Mesodermal cell (in vitro differentiated cells): ENCODE measurements around the gene PDE6A.

ENCODE experiments used
- H3K27ac ChIP-seq: 2 replicates; pipeline ENCODE4 v1.7.0; 2013; ENCODE audit warnings: mild to moderate bottlenecking, low read depth, low read length, moderate library complexity; ENCODE audit not compliant: severe bottlenecking
- H3K36me3 ChIP-seq: 2 replicates; pipeline ENCODE4 v1.7.1; 2013; ENCODE audit warnings: mild to moderate bottlenecking, low read length, moderate library complexity; ENCODE audit not compliant: control insufficient read depth, insufficient read depth
- H3K4me1 ChIP-seq: one replicate; pipeline ENCODE4 v1.7.1; 2013; ENCODE audit warnings: mild to moderate bottlenecking, low read length; ENCODE audit not compliant: insufficient read depth, control insufficient read depth, poor library complexity, severe bottlenecking
- H3K4me3 ChIP-seq: 2 replicates; pipeline ENCODE4 v1.7.0; 2013; ENCODE audit warnings: low read length, control low read depth, mild to moderate bottlenecking; ENCODE audit not compliant: insufficient read depth, poor library complexity, severe bottlenecking; ENCODE audit errors: extremely low read depth
- H3K9me3 ChIP-seq: 2 replicates; pipeline ENCODE4 v1.7.1; 2013; ENCODE audit warnings: mild to moderate bottlenecking, low read length, moderate library complexity; ENCODE audit not compliant: control insufficient read depth
- WGBS, 2 experiments: methylation state at CpG; one replicate each; pipeline ENCODE4 v1.1.5; 2013; ENCODE audit warnings: missing lambda C conversion rate in 2 of 2; ENCODE audit not compliant: insufficient coverage in 2 of 2; 5-methylcytosine and 5-hydroxymethylcytosine counted together

PDE6A gene

DNA sequence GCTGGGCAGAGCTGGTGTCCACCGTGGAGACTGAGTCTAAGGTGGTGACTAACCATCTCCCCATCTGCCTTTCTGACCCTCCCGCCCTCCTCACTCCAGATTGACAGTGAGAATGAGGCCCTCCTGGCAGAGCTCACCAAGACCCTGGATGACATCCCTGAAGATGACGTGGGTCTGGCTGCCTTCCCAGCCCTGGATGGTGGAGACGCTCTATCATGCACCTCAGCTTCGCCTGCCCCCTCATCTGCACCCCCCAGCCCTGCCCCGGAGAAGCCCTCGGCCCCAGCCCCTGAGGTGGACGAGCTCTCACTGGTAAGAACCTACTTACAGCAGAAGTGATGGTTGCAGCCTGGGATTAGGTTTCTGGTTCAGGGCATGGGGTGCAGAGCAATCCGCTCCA lies 118.0 kb downstream of the PDE6A start:
- H3K4me3 ChIP-seq, result no peak overlapping the region
- H3K36me3 ChIP-seq, result no peaks in the 10 kb centered on the region
- 87 to 100% methylated on average over 5 to 6 of the region's 9 CpGs for WGBS, 2 experiments
- H3K4me1 ChIP-seq, result peaks cover 4% of the 10 kb centered on the region
- no peak overlapping the region for H3K27ac ChIP-seq
- no peaks in the 10 kb centered on the region for H3K9me3 ChIP-seq

GRCh38 chr5:149824846-149825245 lies 119.7 kb downstream of the PDE6A start:
- no peak overlapping the region for H3K27ac ChIP-seq
- H3K36me3 ChIP-seq, result no peaks in the 10 kb centered on the region
- H3K4me3 ChIP-seq, result no peak overlapping the region
- H3K4me1 ChIP-seq, result peaks cover 4% of the 10 kb centered on the region
- no peaks in the 10 kb centered on the region for H3K9me3 ChIP-seq
- 93 to 95% methylated on average over 13 to 16 of the region's 16 CpGs for WGBS, 2 experiments

DNA sequence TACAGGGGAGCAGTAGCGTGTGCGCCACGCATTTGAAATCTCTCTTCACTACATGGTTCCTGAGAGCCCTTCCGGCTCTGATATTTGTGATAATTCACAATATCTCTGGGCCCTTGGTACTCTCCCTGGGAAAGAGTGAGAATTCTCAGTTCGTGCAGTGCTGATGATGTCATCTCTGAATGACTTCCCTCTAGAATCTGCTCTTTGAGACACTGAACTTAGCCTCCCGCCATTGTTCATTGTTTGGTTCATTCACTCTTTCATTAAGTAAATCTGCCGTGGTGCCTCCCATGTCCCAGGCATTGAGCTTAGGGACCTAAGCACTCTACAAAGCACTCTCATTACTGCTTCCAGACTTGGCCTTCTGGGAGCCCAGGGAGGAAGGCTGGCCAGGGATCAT lies 120.5 kb downstream of the PDE6A start:
- no peaks in the 10 kb centered on the region for H3K36me3 ChIP-seq
- H3K27ac ChIP-seq, result peak overlapping the region; percentile 33
- peaks cover 4% of the 10 kb centered on the region for H3K4me1 ChIP-seq
- no peak overlapping the region for H3K4me3 ChIP-seq
- no peaks in the 10 kb centered on the region for H3K9me3 ChIP-seq
- WGBS, 2 experiments, result 94 to 98% methylated on average over 6 to 7 of the region's 7 CpGs

GRCh38 chr5:149823375-149823774 lies 121.2 kb downstream of the PDE6A start:
- Histone ChIP-seq H3K4me1 (peaks cover 4% of the 10 kb centered on the region), H3K27ac (no peak overlapping the region), H3K9me3 (no peaks in the 10 kb centered on the region), H3K4me3 (no peak overlapping the region), H3K36me3 (no peaks in the 10 kb centered on the region)
- 92 to 100% methylated on average over 3 of the region's 5 CpGs for WGBS, 2 experiments

DNA sequence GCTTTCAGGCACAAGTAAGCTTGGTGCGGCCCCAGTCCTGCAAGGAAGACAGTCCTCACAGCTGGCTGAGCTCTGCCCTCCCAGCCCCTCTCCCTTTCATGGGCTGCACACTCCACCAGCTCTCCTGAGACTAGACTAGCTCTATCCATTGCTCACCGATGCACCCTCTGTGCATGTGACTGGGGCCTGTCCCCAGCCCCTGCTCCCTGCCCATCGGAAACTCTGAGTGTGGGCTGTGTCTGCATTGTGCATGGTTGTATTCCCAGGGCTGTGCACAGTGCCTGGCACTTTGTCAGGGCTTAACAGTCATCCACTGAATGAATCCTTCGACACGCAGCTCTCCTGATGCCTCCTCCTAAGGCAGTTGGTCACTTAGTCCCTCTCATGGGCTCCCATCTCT lies 122.3 kb downstream of the PDE6A start:
- peaks cover 4% of the 10 kb centered on the region for H3K4me1 ChIP-seq

GRCh38 chr5:149820536-149821510 lies 123.8 kb downstream of the PDE6A start:
- H3K9me3 ChIP-seq, result no peaks in the 10 kb centered on the region
- H3K36me3 ChIP-seq, result no peaks in the 10 kb centered on the region
- no peak overlapping the region for H3K27ac ChIP-seq
- H3K4me3 ChIP-seq, result no peak overlapping the region
- H3K4me1 ChIP-seq, result peaks cover 4% of the 10 kb centered on the region
- 89 to 91% methylated on average over 6 to 14 of the region's 17 CpGs for WGBS, 2 experiments

More for the DNA sequence above, 122.3 kb downstream of the PDE6A start:
- H3K9me3 ChIP-seq, result no peaks in the 10 kb centered on the region
- H3K27ac ChIP-seq, result no peak overlapping the region
- no peaks in the 10 kb centered on the region for H3K36me3 ChIP-seq
- H3K4me3 ChIP-seq, result no peak overlapping the region
- WGBS, 2 experiments, result 89 to 95% methylated on average over 3 to 5 of the region's 5 CpGs

DNA sequence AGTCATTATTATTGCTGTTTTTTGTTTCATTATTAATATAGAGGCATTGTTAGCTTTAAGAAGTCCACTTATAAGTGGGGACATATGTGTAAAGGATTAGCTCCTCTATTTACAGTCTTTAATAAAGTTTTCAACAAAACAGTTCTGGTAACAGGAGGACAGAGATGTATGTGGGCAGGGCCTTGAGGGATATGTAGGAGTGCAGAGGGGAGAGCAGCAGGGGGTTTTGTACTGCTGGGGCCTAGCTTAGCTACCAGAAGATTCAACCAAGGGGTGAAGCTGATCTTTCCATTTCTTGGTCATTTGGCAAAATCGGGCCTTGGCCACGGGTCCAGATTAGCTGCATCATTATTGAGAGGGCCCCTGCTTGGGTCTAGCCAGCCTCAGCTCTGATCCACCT lies 124.6 kb downstream of the PDE6A start:
- no peaks in the 10 kb centered on the region for H3K36me3 ChIP-seq
- H3K4me3 ChIP-seq, result no peak overlapping the region
- H3K27ac ChIP-seq, result no peak overlapping the region
- WGBS, 2 experiments, result 89 to 100% methylated on average over 2 of the region's 2 CpGs
- peaks cover 4% of the 10 kb centered on the region for H3K4me1 ChIP-seq
- H3K9me3 ChIP-seq, result no peaks in the 10 kb centered on the region

GRCh38 chr5:149818116-149818515 lies 126.5 kb downstream of the PDE6A start:
- Histone ChIP-seq H3K27ac (no peak overlapping the region), H3K9me3 (no peaks in the 10 kb centered on the region), H3K4me3 (no peak overlapping the region), H3K36me3 (no peaks in the 10 kb centered on the region), H3K4me1 (peaks cover 1% of the 10 kb centered on the region)
- 100% methylated on average over 1 of the region's 4 CpGs; no CpG with 5 or more reads in 1 of the 2 experiments for WGBS, 2 experiments

DNA sequence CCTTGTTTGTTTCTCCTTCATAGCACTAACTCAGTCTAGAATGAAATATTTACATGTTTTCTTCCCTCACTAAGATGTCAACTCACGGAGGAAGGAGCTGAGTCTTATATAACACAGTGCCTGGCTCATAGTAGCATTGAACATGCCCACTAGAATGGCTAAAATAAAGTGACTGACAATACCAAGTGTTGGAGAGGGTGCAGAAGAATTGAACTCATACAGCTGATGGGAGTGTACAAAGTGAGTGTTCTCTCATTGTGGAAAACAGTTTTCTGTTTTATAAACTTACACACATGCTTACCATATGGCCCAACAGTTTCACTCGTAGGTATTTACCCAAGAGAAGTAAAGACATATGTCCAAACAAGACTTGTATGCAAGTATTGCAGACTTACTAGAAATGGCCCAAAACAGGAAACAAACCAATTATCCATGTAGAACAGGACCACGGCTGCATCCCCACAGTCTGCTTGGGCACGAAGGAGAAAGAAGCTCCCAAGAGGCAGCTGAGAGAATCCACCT lies 127.0 kb downstream of the PDE6A start:
- Histone ChIP-seq H3K4me3 (no peak overlapping the region), H3K9me3 (no peaks in the 10 kb centered on the region), H3K36me3 (no peaks in the 10 kb centered on the region), H3K4me1 (no peaks in the 10 kb centered on the region), H3K27ac (no peak overlapping the region)
- 89% methylated on average over 4 of the region's 4 CpGs; no CpG with 5 or more reads in 1 of the 2 experiments for WGBS, 2 experiments

- 94 to 95% methylated on average over 2 of the region's 2 CpGs for WGBS, 2 experiments
- Histone ChIP-seq H3K4me1 (no peaks in the 10 kb centered on the region), H3K36me3 (no peaks in the 10 kb centered on the region)
Observed at GRCh38 chr5:149816661-149817060, 127.9 kb downstream of the PDE6A start.

GRCh38 chr5:149811453-149811852 lies 133.1 kb downstream of the PDE6A start:
- H3K4me3 ChIP-seq, result no peak overlapping the region
- whole genome bisulfite sequencing, 2 experiments, result 78 to 80% methylated on average over 2 to 3 of the region's 3 CpGs

More at GRCh38 chr5:149816661-149817060, 127.9 kb downstream of the PDE6A start:
- Histone ChIP-seq H3K9me3 (no peaks in the 10 kb centered on the region), H3K4me3 (no peak overlapping the region), H3K27ac (no peak overlapping the region)

More at GRCh38 chr5:149811453-149811852, 133.1 kb downstream of the PDE6A start:
- Histone ChIP-seq H3K36me3 (no peaks in the 10 kb centered on the region), H3K4me1 (peaks cover 6% of the 10 kb centered on the region), H3K27ac (no peak overlapping the region), H3K9me3 (no peaks in the 10 kb centered on the region)
